Stomach smooth muscle (tissue), 2 donors: ENCODE data around the gene TJP1.
A peak's percentile ranks its signal among the peaks of the same experiment; 100 is the strongest.
"Not testable (repeated sequence)": the region's sequence is repeated elsewhere in the genome, so short reads cannot be mapped to it uniquely, and the experiment has no call there.

ENCODE experiments used
- H3K27ac ChIP-seq: one replicate; pipeline ENCODE4 v1.7.0; 2013; ENCODE audit warnings: mild to moderate bottlenecking, low read length, inconsistent platforms
- H3K27me3 ChIP-seq, 2 donors: one replicate each; pipeline ENCODE4 v1.7.0; 2013; ENCODE audit warnings: low read length in 2 of 2; ENCODE audit not compliant: insufficient read depth in 2 of 2, control insufficient read depth in 1 of 2
- H3K36me3 ChIP-seq, 2 donors: one replicate each; pipeline ENCODE4 v1.7.0; 2013; ENCODE audit warnings: low read length in 2 of 2; ENCODE audit not compliant: control insufficient read depth in 2 of 2, insufficient read depth in 2 of 2
- H3K4me1 ChIP-seq: one replicate; pipeline ENCODE4 v1.7.0; 2013; ENCODE audit warnings: low read length; ENCODE audit not compliant: control insufficient read depth, insufficient read depth
- H3K4me3 ChIP-seq, 2 donors: one replicate each; pipeline ENCODE4 v1.7.0; 2013; ENCODE audit warnings: low read length in 2 of 2
- H3K9ac ChIP-seq, 2 donors: one replicate each; pipeline ENCODE4 v1.7.0; 2013; ENCODE audit warnings: low read length in 2 of 2, mild to moderate bottlenecking in 1 of 2
- H3K9me3 ChIP-seq, 2 donors: one replicate each; pipeline ENCODE4 v1.7.0; 2013; ENCODE audit warnings: low read length in 2 of 2; ENCODE audit not compliant: control insufficient read depth in 2 of 2
- donor health status: healthy.
- donor health status: Pancreatic carcinoma.

TJP1 gene

DNA sequence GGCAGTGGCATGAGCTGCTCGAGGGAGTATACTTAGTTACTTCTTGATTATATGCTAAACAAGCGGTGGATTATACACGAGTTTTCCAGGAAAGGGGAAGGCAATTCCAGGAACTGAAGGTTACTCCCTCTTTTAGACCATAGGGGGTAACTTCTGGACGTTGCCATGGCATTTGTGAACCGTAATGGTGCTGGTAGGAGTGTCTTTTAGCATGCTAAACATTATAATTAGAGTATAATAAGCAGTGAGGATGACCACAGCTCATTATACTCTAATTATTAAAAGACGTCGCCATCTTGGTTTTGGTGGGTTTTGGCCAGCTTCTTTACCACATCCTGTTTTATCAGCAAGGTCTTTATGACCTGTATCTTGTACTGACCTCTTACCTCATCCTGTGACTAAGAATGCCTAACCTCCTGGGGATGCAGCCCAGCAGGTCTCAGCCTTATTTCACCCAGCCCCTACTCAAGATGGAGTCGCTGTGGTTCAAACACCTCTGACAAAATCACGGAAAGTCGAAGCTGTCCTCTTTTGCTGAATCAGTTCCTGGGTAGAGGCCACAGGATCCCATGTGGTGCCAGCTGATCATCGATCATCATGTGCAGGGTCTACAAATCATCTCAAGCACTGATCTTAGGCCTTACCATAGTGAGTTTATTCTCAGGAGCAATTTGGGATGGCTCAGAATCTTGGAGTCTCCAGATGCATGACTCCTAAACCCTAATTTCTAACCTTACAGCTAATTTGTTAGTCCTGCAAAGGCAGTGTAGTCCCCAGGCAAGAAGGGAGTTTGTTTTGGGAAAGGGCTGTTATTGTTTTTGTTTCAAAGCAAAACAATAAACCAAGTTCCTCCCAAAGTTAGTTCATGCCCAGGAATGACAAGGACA is 149.1 kb downstream of the TJP1 start:
- no peak overlapping the region for H3K4me3 ChIP-seq
- no peak overlapping the region for H3K9ac ChIP-seq
- H3K27me3 ChIP-seq, result no peaks in the 10 kb centered on the region
- no peak overlapping the region for H3K27ac ChIP-seq
- H3K36me3 ChIP-seq, result no peaks in the 10 kb centered on the region
- peaks cover 22% of the 10 kb centered on the region for H3K4me1 ChIP-seq
- H3K9me3 ChIP-seq, result no peaks in the 10 kb centered on the region

DNA sequence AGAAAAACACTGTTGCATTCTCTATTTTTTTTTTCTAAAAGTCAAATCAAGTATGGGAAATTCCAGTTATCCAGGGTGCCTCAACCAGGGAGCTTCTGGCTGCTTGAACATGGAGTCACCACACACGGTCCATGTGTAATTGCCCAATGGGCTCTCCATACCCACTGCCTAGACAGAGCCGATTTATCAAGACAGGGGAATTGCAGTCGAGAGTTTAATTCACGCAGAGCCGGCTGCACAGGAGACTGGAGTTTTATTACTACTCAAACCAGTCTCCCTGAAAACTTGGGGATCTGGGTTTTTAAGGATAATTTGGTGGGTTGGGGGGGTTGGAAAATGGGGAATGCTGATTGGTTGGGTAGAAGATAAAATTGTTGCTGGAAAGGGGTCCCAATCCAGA is 149.8 kb downstream of the TJP1 start:
- H3K27ac ChIP-seq, result no peak overlapping the region
- H3K36me3 ChIP-seq, result no peaks in the 10 kb centered on the region
- no peak overlapping the region for H3K4me3 ChIP-seq
- no peak overlapping the region for H3K9ac ChIP-seq
- peaks cover 22% of the 10 kb centered on the region for H3K4me1 ChIP-seq
- no peaks in the 10 kb centered on the region for H3K9me3 ChIP-seq
- H3K27me3 ChIP-seq, result no peaks in the 10 kb centered on the region

GRCh38 chr15:29672046-29672445 is 150.2 kb downstream of the TJP1 start:
- not testable (repeated sequence) for H3K27ac ChIP-seq, H3K4me3 ChIP-seq

DNA sequence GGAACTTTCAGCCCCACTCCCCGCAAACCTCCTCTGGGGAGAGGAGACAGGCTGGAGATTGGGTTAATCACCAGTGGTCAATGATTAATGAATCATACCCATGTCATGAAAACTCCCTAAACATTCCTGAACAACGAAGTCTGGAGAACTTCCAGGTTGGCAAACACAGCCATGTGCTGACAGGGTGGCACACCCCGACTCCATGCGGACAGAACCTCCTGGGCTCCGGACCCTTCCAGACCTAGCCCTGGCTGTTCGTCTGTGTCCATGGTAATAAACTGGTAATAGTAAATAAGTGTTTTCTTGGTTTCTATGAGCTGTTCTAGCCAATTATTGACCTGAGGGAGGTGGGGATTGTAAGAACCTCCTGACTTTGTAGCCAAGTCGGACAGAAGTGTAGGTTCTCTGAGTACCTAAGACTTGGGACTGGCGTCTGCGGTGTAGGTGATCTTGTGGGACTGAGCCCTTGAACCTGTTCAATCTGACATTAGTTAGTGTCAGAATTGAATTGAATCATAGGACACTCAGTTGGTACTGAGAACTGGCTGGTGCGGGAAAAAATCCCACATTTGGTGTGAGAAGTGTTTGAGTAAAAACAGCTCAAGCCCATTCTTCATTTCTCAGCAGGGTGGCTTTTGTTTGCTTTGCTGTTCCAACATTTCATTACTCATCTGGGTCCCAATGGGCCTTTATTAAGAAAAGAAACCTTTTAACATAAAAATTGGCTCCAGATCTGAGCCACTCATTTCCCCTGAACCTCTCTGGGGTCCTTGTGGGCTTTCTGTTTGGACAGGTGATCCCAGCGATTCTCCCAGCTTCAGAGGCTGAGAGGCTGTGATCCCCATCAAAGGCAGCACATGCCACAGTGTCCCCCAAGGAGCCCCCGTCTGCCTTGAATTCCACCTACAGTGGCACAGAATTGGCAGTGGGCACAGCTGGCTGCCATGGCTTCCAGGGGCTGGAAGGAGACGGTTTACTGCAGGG is 151.0 kb downstream of the TJP1 start:
- H3K27me3 ChIP-seq, result no peaks in the 10 kb centered on the region
- peak overlapping the region; percentile 18 for H3K27ac ChIP-seq
- peaks cover 18% of the 10 kb centered on the region for H3K4me1 ChIP-seq
- H3K9me3 ChIP-seq, result no peaks in the 10 kb centered on the region
- no peak overlapping the region for H3K9ac ChIP-seq
- H3K36me3 ChIP-seq, result no peaks in the 10 kb centered on the region
- H3K4me3 ChIP-seq, result peak overlapping the region in 1 of 2 donors; percentile 8

More at GRCh38 chr15:29672046-29672445, 150.2 kb downstream of the TJP1 start:
- H3K36me3 ChIP-seq, H3K9ac ChIP-seq, H3K27me3 ChIP-seq, H3K9me3 ChIP-seq: not testable (repeated sequence)
- peaks cover 22% of the 10 kb centered on the region for H3K4me1 ChIP-seq

- H3K4me3 ChIP-seq, result no peak overlapping the region
- H3K9me3 ChIP-seq, result no peaks in the 10 kb centered on the region
- no peaks in the 10 kb centered on the region for H3K27me3 ChIP-seq
- H3K27ac ChIP-seq, result no peak overlapping the region
- H3K36me3 ChIP-seq, result no peaks in the 10 kb centered on the region
- H3K9ac ChIP-seq, result no peak overlapping the region
- H3K4me1 ChIP-seq, result peaks cover 21% of the 10 kb centered on the region
Measured at GRCh38 chr15:29670266-29670665, 152.0 kb downstream of the TJP1 start.

DNA sequence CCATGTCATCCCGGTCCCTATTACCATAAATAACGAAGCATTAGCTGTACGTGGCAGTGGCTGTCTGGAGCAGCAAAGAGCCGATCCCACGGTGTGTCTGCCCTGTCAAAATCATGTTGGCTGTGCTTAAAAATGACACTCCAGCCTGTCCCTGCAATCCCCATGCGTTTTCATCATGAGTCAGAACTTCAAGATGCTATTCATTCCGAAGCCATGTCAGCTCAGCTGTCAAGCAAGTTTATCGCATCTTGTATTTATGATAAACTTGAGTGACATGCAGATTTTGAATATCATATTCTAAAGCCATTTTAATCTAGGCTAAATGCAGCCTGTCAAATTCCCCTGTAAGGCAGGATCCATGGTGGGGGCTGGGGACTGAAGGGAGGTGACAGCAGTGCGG is 152.4 kb downstream of the TJP1 start:
- Histone ChIP-seq H3K4me3 (no peak overlapping the region), H3K4me1 (peaks cover 18% of the 10 kb centered on the region), H3K27ac (no peak overlapping the region), H3K9me3 (no peaks in the 10 kb centered on the region), H3K36me3 (no peaks in the 10 kb centered on the region), H3K27me3 (no peaks in the 10 kb centered on the region), H3K9ac (no peak overlapping the region)

DNA sequence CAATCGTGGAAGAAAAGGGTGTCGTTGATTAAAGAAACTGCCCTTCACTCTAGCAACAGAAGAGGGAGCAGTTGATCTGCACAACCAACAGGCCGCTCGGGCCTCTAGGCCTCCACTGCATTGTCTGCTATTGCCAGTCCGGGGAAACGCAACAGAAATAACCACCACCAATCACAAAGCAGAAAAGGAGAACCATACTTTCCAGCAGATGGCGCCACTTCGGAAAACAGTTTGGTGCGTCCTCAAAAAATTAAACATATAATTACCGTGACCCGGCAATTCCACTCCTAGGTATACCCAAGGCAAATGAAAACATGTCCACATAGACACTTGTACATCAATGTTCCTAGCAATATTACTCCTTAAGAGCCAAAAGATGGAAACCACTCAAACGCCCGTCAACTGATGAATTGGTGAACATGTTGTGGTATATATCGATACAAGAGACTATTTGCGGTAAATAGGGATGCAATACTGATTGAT is 154.1 kb downstream of the TJP1 start:
- Histone ChIP-seq H3K27me3 (no peaks in the 10 kb centered on the region), H3K4me1 (peaks cover 18% of the 10 kb centered on the region), H3K36me3 (no peaks in the 10 kb centered on the region), H3K9ac (no peak overlapping the region), H3K4me3 (no peak overlapping the region), H3K27ac (no peak overlapping the region), H3K9me3 (no peaks in the 10 kb centered on the region)

DNA sequence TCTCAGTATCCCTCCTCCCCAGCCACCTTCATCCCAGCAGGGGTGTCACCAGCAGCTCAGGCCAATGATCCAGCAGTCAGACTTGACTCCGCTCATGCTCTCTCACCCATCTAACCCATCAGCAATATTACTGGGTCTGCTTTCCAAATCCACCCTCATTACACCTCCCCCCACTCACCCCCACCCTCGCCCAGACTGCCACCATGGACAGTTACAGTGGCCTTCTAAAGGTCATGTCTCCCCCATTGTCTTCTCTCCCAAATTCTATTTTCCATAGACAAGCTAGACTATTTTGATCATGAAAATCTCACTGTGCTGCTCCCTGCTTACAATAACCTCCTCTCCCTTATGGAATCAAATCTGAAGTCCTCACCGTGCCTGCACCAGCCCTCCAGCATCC is 156.0 kb downstream of the TJP1 start:
- H3K9ac ChIP-seq, result no peak overlapping the region
- no peaks in the 10 kb centered on the region for H3K36me3 ChIP-seq
- H3K9me3 ChIP-seq, result no peaks in the 10 kb centered on the region
- H3K27me3 ChIP-seq, result no peaks in the 10 kb centered on the region
- no peak overlapping the region for H3K4me3 ChIP-seq
- no peak overlapping the region for H3K27ac ChIP-seq
- H3K4me1 ChIP-seq, result peaks cover 13% of the 10 kb centered on the region

DNA sequence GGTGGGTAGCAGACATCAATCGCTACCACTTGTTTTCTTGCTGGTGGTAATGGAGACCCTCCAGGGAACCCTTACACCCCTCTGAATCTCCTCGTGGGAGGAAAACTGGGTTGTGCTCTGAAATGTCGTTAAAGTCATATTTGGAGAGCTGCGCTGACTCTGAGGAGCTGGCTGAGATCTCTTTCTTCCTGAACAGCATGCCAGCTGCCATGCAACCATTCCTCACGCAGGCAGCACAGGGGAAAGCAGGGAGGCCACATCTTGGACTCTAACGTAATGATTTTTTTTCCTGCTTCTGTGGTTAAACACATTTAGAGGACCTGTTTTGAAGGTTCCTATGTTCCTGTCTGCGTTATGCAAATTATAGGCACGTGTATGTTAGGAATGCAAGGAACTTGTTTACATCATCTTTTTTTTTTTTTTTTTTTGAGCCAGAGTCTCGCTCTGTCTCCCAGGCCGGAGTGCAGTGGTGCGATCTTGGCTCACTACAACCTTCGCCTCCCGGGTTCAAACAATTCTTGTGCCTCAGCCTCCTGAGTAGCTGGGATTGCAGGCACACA is 156.7 kb downstream of the TJP1 start:
- Histone ChIP-seq H3K36me3 (no peaks in the 10 kb centered on the region), H3K9me3 (no peaks in the 10 kb centered on the region), H3K4me1 (peaks cover 5% of the 10 kb centered on the region), H3K27ac (no peak overlapping the region), H3K4me3 (peak overlapping the region in 1 of 2 donors; percentile 40), H3K27me3 (no peaks in the 10 kb centered on the region), H3K9ac (no peak overlapping the region)

DNA sequence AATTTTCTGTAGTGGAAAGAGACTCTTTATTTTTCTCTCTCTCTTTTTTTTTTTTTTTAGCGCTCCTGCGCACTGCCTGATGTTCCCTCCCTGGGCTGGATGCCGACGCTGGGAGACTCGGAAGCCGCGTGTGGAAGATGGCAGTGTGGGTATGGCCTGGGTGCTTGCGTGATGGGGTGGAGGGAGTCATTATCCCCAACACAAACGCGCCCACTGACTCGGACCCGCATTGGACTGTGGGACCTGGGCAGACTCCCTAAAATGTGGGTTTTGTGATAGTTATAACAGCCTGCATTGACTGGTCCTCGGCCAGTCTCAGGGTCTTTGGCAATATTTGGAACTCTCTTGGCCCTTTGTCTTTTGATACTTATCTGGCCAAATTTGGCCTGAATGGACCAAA is 157.9 kb downstream of the TJP1 start:
- Histone ChIP-seq H3K27me3 (no peaks in the 10 kb centered on the region), H3K9ac (no peak overlapping the region), H3K4me1 (peaks cover 3% of the 10 kb centered on the region), H3K4me3 (no peak overlapping the region), H3K9me3 (no peaks in the 10 kb centered on the region), H3K36me3 (no peaks in the 10 kb centered on the region), H3K27ac (no peak overlapping the region)
